Liver (tissue), 3 donors: ENCODE data around the gene SYS1.

Source experiments
- CTCF ChIP-seq: fragments of 150-350 bp; IDR thresholded peaks from 2 replicates; pipeline ENCODE4 v1.5.1; 2017; ENCODE audit warnings: improper control_type of control experiment, low read depth, low read length; ENCODE audit not compliant: missing input control
- GABPA ChIP-seq, 2 donors: IDR thresholded peaks in 1 of 2; conservative IDR thresholded peaks in 1 of 2; 2 replicates each; pipeline ENCODE4 v1.6.1; 2016; ENCODE audit warnings: antibody characterized with exemption in 2 of 2, mild to moderate bottlenecking in 1 of 2, moderate library complexity in 1 of 2
- SP1 ChIP-seq: IDR thresholded peaks from 2 replicates; pipeline ENCODE4 v1.6.1; 2018; ENCODE audit warnings: antibody characterized with exemption, mild to moderate bottlenecking
- ZBTB33 ChIP-seq: IDR thresholded peaks from 2 replicates; pipeline ENCODE4 v1.6.1; 2016; ENCODE audit warnings: antibody characterized with exemption
- donor health status: healthy.
- donor health status: healthy.

- TF ChIP-seq CTCF (no peak), SP1 (no peak), GABPA (IDR thresholded peaks at IDR 0.05 in 1 of 2, conservative IDR thresholded peaks at IDR 0.05 in 1 of 2) (no peak), ZBTB33 (no peak)
Observed at GRCh38 chr20:45392733-45393132, 29.8 kb downstream of the SYS1 start.
